ENCODE measurements around the gene MDK. TPM values are rescaled to one million over a fixed set of nuclear protein-coding genes. Genes with fewer than 3 reads are reported as not detected.

The MDK gene
- total and polyA plus RNA-seq, 9 donors = 211 to 634 (median 411) TPM

DNA sequence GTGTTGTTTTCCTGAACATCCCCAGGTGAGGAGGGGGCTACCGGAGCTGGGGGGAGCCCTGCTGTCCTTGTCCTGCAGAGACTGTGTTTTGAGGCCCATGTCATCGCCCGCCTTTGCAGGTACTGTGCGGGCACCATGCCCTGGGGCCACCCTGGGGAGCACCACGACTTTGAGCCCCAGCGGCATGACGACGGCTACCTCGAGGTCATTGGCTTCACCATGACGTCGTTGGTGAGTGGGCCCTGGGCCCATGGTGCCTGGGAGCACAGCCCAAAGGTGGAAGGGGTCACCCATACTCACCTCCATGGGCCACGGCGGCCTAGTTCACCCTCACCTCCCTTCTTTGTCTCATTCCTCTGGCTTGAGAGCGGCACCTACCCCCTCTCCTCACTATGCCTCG, 6.7 kb upstream of the MDK start:
- no peaks in the 10 kb centered on the region for H3K27me3 ChIP-seq
- H3K27ac ChIP-seq = no peak overlapping the region
- H3K9me3 ChIP-seq = no peaks in the 10 kb centered on the region
- 86 to 90% (median 86%) methylated on average over 15 of the region's 15 CpGs for WGBS, 3 donors
- intact Hi-C loops (cut with DNase I) = loop anchor here in 1 of 4 donors (10.0 kb wide), 1 partner anchor 170 kb away; no protein-coding TSS in a partner anchor
- no peaks in the 10 kb centered on the region for H3K4me1 ChIP-seq (ENCODE audit: insufficient read depth)
- TF ChIP-seq, protein P1, sequence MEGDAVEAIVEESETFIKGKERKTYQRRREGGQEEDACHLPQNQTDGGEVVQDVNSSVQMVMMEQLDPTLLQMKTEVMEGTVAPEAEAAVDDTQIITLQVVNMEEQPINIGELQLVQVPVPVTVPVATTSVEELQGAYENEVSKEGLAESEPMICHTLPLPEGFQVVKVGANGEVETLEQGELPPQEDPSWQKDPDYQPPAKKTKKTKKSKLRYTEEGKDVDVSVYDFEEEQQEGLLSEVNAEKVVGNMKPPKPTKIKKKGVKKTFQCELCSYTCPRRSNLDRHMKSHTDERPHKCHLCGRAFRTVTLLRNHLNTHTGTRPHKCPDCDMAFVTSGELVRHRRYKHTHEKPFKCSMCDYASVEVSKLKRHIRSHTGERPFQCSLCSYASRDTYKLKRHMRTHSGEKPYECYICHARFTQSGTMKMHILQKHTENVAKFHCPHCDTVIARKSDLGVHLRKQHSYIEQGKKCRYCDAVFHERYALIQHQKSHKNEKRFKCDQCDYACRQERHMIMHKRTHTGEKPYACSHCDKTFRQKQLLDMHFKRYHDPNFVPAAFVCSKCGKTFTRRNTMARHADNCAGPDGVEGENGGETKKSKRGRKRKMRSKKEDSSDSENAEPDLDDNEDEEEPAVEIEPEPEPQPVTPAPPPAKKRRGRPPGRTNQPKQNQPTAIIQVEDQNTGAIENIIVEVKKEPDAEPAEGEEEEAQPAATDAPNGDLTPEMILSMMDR (IDR thresholded peaks at IDR 0.05) = no peak
- TF ChIP-seq EP300 (IDR thresholded peaks at IDR 0.05) (no peak), POLR2A (IDR thresholded peaks at IDR 0.05) (no peak)
- H3K4me3 ChIP-seq = no peak overlapping the region
- no peaks in the 10 kb centered on the region for H3K36me3 ChIP-seq
- DNase-seq = no peak

DNA sequence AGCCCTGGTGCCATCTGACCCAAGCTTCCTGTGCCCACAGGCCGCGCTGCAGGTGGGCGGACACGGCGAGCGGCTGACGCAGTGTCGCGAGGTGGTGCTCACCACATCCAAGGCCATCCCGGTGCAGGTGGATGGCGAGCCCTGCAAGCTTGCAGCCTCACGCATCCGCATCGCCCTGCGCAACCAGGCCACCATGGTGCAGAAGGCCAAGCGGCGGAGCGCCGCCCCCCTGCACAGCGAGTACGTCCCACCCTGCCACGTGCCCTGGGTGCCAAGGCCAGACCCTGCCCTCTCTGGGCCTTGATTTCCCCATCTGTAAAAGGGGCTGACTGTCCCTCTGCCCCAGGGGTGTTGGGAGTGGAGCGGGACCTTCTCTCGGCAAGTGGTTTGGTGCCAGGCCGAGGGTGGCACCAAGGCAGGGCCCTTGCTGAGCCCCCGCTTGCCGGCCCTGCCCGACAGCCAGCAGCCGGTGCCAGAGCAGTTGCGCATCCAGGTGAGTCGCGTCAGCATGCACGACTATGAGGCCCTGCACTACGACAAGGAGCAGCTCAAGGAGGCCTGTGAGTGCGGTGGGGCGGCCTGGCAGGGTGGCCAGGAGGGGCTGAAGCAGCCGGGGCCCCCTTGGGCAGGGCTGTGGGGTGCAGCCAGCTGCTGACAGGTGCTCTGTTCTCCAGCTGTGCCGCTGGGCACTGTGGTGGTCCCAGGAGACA, 5.9 kb upstream of the MDK start:
- H3K36me3 ChIP-seq = no peaks in the 10 kb centered on the region
- TF ChIP-seq, protein P1 (IDR thresholded peaks at IDR 0.05) = no peak
- TF ChIP-seq EP300 (IDR thresholded peaks at IDR 0.05) (no peak), POLR2A (IDR thresholded peaks at IDR 0.05) (no peak)
- WGBS, 3 donors = 88 to 91% (median 89%) methylated on average over 24 to 38 of the region's 38 CpGs
- H3K9me3 ChIP-seq = no peaks in the 10 kb centered on the region
- no peaks in the 10 kb centered on the region for H3K4me1 ChIP-seq (ENCODE audit: insufficient read depth)
- no peak overlapping the region for H3K4me3 ChIP-seq
- no peaks in the 10 kb centered on the region for H3K27me3 ChIP-seq
- no peak overlapping the region for H3K27ac ChIP-seq
- DNase-seq = peak in 2 of 5 donors; percentile 16 to 20
- intact Hi-C loops (cut with DNase I) = loop anchor here in 1 of 4 donors (10.0 kb wide), 1 partner anchor 169 kb away; no protein-coding TSS in a partner anchor

DNA sequence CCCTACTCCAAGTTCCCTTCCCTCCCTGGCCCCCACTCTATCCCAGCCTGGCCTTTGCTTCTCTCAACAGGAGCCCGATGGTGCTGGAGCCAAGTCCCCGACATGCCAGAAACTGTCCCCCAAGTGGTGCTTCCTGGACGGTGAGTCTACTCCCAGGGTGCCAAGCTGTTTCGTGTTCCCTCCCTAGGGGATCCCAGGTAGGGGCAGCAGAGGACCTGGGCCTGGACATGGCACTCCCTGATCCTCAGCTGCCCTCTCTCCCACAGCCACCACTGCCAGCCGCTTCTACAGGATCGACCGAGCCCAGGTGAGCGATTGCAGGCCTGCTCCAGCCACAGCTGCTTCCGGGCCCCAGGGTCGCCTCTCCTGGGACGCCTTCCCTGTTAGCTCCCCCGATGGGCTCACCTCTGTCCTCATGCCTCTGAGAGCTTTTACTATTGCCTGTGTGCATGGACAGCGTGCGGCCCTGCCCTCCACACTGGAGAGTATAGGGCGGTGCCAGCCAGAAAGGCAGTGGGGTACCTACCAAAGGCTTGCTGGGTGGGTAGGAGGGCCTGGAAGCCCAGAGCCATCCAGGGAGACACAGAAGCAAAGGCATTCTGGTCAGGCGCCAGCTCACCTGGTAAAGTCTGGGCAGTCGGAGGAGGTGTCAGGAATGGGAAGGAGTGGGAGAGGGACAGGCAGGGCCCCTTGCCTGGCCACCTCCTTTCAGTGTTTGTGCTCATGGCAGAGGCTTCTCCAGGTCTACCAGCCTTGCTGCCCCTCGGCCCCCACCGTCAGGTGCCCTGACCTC, 5.0 kb upstream of the MDK start:
- no peak overlapping the region for H3K4me3 ChIP-seq
- peak in 1 of 5 donors; percentile 25 for DNase-seq
- 83 to 89% (median 84%) methylated on average over 19 of the region's 19 CpGs for WGBS, 3 donors
- no peak for TF ChIP-seq POLR2A (IDR thresholded peaks at IDR 0.05)
- no peak for TF ChIP-seq EP300 (IDR thresholded peaks at IDR 0.05)
- TF ChIP-seq, protein P1 (IDR thresholded peaks at IDR 0.05) = no peak
- H3K27me3 ChIP-seq = no peaks in the 10 kb centered on the region
- intact Hi-C loops (cut with DNase I) = loop anchor here in 1 of 4 donors (10.0 kb wide), 1 partner anchor 168 kb away; no protein-coding TSS in a partner anchor
- no peak overlapping the region for H3K27ac ChIP-seq
- H3K36me3 ChIP-seq = no peaks in the 10 kb centered on the region
- H3K4me1 ChIP-seq (ENCODE audit: insufficient read depth) = no peaks in the 10 kb centered on the region
- no peaks in the 10 kb centered on the region for H3K9me3 ChIP-seq

DNA sequence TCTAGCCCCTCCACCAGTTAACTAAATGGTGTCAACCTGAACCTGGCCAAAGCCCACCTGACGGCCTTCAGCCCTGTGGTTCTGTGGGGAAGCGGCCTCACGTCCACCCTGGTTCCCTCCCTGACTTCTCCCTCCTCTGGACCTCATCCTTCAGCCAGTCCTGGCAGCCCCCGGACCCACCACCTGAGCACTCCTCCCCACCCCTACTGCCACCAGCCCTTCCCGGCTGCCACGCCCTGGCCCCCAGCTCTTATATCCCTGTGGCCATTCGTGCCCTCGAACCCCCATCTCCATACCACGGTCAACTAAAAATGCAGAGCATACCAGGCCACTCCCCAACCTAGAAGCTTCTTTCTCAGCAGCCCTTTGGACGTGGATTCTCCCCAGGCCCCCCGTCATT, 4.2 kb upstream of the MDK start:
- H3K27ac ChIP-seq = no peak overlapping the region
- 90 to 92% (median 90%) methylated on average over 11 of the region's 11 CpGs for WGBS, 3 donors
- peak in 1 of 5 donors; percentile 26 for DNase-seq

More for the DNA sequence above, 4.2 kb upstream of the MDK start:
- Histone ChIP-seq H3K9me3 (no peaks in the 10 kb centered on the region), H3K36me3 (no peaks in the 10 kb centered on the region), H3K4me3 (no peak overlapping the region), H3K27me3 (no peaks in the 10 kb centered on the region), H3K4me1 (ENCODE audit: insufficient read depth) (no peaks in the 10 kb centered on the region)
- intact Hi-C loops (cut with DNase I) = loop anchor here in 1 of 4 donors (10.0 kb wide), 1 partner anchor 168 kb away; no protein-coding TSS in a partner anchor
- TF ChIP-seq EP300 (IDR thresholded peaks at IDR 0.05) (no peak), POLR2A (IDR thresholded peaks at IDR 0.05) (no peak)
- TF ChIP-seq, protein P1 (IDR thresholded peaks at IDR 0.05) = no peak
